Immature natural killer cell (primary cell): ENCODE measurements around the gene PSMD9. TPM values are rescaled to one million over a fixed set of nuclear protein-coding genes. Genes with fewer than 3 reads are reported as not detected.
"Not testable (repeated sequence)": the region's sequence is repeated elsewhere in the genome, so short reads cannot be mapped to it uniquely, and the experiment has no call there.

Experiments
- DNase-seq, 3 donors: peaks; one replicate each; pipeline ENCODE4 v3.0.0; 2022; ENCODE audit warnings: mixed read lengths in 1 of 3
- H3K27ac Mint-ChIP-seq, 6 donors: one replicate each; pipeline ENCODE4 v1.8.0; 2020; ENCODE audit warnings: mixed read lengths in 6 of 6, mild to moderate bottlenecking in 5 of 6, inconsistent platforms in 4 of 6, moderate library complexity in 3 of 6
- H3K27me3 Mint-ChIP-seq, 3 donors: one replicate each; pipeline ENCODE4 v1.8.0; 2020 to 2021; ENCODE audit warnings: low read depth in 3 of 3, mild to moderate bottlenecking in 3 of 3, mixed read lengths in 3 of 3, moderate library complexity in 3 of 3, inconsistent platforms in 1 of 3
- H3K36me3 Mint-ChIP-seq, 3 donors: one replicate each; pipeline ENCODE4 v1.8.0; 2020; ENCODE audit warnings: mixed read lengths in 3 of 3, inconsistent platforms in 2 of 3, mild to moderate bottlenecking in 2 of 3
- H3K4me1 Mint-ChIP-seq, 2 donors: one replicate each; pipeline ENCODE4 v1.8.0; 2020; ENCODE audit warnings: inconsistent platforms in 2 of 2, mild to moderate bottlenecking in 2 of 2, mixed read lengths in 2 of 2, moderate library complexity in 1 of 2
- H3K4me3 Mint-ChIP-seq, 5 donors: one replicate each; pipeline ENCODE4 v1.8.0; 2020; ENCODE audit warnings: mild to moderate bottlenecking in 5 of 5, mixed read lengths in 5 of 5, inconsistent platforms in 3 of 5, moderate library complexity in 3 of 5
- H3K9me3 Mint-ChIP-seq, 6 donors: one replicate each; pipeline ENCODE4 v1.8.0; 2020; ENCODE audit warnings: mild to moderate bottlenecking in 6 of 6, mixed read lengths in 6 of 6, inconsistent platforms in 4 of 6, moderate library complexity in 3 of 6
- polyA plus RNA-seq, 3 donors: library from polyadenylated mRNA; unstranded; fragments of 300-500 nt; fragmentation: Illumina TruSeq; gene quantifications; one replicate each; pipeline ENCODE4 v1.2.3, GENCODE V29; 2021

Gene PSMD9
- 100 to 1,000 TPM in 1 of 3 donors, 10 to 100 TPM in 2; 92.9 to 120 (median 98.2) TPM for polyA plus RNA-seq

DNA sequence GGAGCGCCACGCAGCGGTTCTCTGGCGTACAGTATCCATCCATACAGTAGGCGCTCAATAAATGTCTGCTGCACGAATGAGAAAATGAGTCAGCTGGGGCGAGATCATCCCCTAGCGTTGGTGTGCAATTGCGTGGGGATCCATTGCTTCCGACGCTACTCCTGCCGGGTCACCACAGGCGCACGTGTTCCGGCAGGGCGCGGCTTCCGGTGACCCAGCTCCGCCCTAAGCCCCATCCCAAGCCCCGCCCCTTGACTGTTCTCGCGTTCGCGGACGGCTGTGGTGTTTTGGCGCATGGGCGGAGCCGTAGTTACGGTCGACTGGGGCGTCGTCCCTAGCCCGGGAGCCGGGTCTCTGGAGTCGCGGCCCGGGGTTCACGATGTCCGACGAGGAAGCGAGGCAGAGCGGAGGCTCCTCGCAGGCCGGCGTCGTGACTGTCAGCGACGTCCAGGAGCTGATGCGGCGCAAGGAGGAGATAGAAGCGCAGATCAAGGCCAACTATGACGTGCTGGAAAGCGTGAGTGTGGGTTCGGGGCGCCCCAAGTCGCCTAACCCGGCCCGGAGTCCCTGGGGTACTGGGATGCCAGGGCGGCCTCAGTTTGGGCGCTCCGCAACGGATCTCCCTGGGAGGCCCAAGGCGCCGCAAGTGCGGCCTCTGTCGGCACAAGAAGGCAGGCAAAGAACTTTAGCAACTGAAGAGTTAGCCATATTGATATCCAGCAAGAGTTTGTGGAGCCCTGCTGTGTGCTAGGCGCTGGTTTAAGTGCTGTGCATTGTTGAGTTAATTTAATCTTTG is at the start of gene PSMD9:
TSS of gene PSMD9 (plus strand) at position 313 of the 796 bp plus-strand sequence. CDS start at position 380, 67 bp downstream.
- no peaks in the 10 kb centered on the region for H3K9me3 Mint-ChIP-seq
- peak within 1 kb of the TSS; percentile 91 to 99 (median 98) for H3K27ac Mint-ChIP-seq
- H3K36me3 Mint-ChIP-seq, result no peaks in the 10 kb centered on the region
- peaks cover 0 to 18% (median 2%) of the 10 kb centered on the region in 3 donors for H3K27me3 Mint-ChIP-seq
- H3K4me1 Mint-ChIP-seq, result peaks cover 32 to 47% of the 10 kb centered on the region in 2 donors
- peak within 1 kb of the TSS; percentile 98 to 100 (median 98) for H3K4me3 Mint-ChIP-seq
- peak; percentile 97 for DNase-seq

- Mint-ChIP-seq H3K27ac (peak overlapping the region; percentile 64 to 95 (median 76)), H3K4me3 (peak overlapping the region; percentile 91 to 99 (median 98)), H3K27me3 (peaks cover 0 to 9% (median 0%) of the 10 kb centered on the region in 3 donors), H3K4me1 (peaks cover 14 to 15% of the 10 kb centered on the region in 2 donors), H3K36me3 (no peaks in the 10 kb centered on the region), H3K9me3 (no peaks in the 10 kb centered on the region)
- peak; percentile 99 for DNase-seq
These were observed 49.2 kb upstream of the PSMD9 start for GRCh38 chr12:121839106-121839992.

GRCh38 chr12:121839993-121840761 is 48.4 kb upstream of the PSMD9 start:
- DNase-seq, result no peak

DNA sequence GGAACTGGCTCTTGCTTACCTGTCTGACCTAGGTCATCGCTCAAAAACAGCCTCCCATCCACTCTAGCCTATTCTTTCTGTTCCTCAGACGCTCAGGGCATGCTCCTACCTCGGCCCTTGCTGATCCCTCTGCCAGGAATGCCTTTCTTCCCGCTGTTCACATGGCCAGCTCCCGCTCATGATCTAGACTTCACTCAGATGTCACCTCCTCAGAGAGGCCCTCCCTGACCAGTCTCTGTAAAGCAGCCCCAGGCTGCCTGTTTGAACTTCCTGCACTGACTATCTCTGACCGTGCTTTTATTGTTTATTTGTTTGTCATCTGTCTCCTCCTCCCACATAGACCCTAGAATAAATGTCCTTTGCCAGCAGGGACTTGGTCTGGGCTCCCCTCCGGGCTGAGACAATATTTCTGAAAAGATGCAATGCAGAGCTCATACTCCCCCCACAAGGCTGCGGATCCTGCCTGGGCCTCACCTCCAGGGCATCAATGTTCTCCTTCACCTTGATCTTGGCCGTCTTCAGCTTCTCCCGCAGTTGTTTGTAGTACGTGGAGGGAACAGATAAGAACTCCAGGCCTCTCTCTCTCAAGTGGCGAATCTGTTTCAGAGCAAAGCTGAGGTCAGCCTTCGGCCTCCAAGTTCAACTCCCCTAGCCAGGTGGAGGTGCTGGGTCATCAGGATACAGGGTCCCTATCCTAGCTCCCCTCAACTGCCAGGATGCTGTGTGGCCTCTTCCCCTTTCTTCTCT is 45.2 kb upstream of the PSMD9 start:
- Mint-ChIP-seq H3K9me3 (no peaks in the 10 kb centered on the region), H3K27me3 (peaks cover 0 to 9% (median 0%) of the 10 kb centered on the region in 3 donors), H3K4me1 (peaks cover 14 to 15% of the 10 kb centered on the region in 2 donors), H3K36me3 (no peaks in the 10 kb centered on the region), H3K27ac (peak overlapping the region in 1 of 6 donors; percentile 29), H3K4me3 (no peak overlapping the region)
- DNase-seq, result no peak

More at GRCh38 chr12:121839993-121840761, 48.4 kb upstream of the PSMD9 start:
- Mint-ChIP-seq H3K27me3 (peaks cover 0 to 9% (median 0%) of the 10 kb centered on the region in 3 donors), H3K36me3 (no peaks in the 10 kb centered on the region), H3K9me3 (no peaks in the 10 kb centered on the region), H3K4me3 (peak overlapping the region; percentile 91 to 99 (median 98)), H3K27ac (peak overlapping the region; percentile 64 to 95 (median 76)), H3K4me1 (peaks cover 14 to 15% of the 10 kb centered on the region in 2 donors)

DNA sequence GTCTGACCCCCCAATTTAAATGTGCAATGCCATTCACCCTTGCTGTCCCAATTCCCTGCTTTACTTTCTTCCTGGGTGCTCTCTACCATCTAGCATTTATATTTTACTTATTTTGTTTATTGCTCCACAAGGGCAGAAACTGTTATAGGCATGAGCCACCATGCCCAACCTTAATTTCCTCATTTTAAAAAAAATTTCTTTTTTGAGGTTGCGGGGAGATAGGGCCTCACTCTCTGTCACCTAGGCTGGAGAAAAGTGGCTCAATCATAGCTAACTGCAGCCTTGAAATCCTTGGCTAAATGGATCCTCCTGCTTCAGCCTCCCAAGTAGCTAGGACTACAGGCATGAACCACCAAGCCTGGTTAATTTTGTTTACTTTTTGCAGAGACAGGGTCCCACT is 42.9 kb upstream of the PSMD9 start:
- no peak for DNase-seq
- Mint-ChIP-seq H3K4me3 (no peak overlapping the region), H3K27me3 (peaks cover 0 to 3% (median 0%) of the 10 kb centered on the region in 3 donors), H3K9me3 (no peaks in the 10 kb centered on the region), H3K4me1 (no peaks in the 10 kb centered on the region), H3K36me3 (no peaks in the 10 kb centered on the region), H3K27ac (no peak overlapping the region)

- Mint-ChIP-seq H3K27me3 (peaks cover 0 to 3% (median 0%) of the 10 kb centered on the region in 3 donors), H3K4me3 (no peak overlapping the region), H3K27ac (no peak overlapping the region), H3K36me3 (no peaks in the 10 kb centered on the region), H3K9me3 (no peaks in the 10 kb centered on the region), H3K4me1 (no peaks in the 10 kb centered on the region)
- DNase-seq, result no peak
These were observed 39.4 kb upstream of the PSMD9 start for GRCh38 chr12:121849211-121849610.

DNA sequence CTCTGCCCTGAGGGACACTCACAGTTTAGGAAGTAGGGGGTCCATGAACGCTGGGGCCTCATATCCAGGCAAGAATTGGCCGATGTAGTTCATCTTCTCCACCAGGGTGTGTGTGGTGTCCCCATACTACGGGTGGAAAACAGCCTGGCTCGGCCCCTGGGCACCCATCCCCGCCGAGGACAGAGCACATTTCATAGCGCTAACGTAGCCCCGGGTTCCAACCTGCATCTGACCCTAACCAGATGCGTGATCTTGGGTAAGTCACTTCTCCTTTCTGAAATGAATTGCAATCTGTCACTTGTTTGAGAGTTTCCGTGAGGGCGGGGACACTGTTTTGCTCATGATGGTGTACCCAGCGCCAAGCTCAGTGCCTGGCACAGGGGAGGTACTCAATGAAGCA is 38.9 kb upstream of the PSMD9 start:
- Mint-ChIP-seq H3K4me3 (no peak overlapping the region), H3K27me3 (peaks cover 0 to 3% (median 0%) of the 10 kb centered on the region in 3 donors), H3K36me3 (no peaks in the 10 kb centered on the region), H3K9me3 (no peaks in the 10 kb centered on the region), H3K27ac (no peak overlapping the region), H3K4me1 (no peaks in the 10 kb centered on the region)
- no peak for DNase-seq

DNA sequence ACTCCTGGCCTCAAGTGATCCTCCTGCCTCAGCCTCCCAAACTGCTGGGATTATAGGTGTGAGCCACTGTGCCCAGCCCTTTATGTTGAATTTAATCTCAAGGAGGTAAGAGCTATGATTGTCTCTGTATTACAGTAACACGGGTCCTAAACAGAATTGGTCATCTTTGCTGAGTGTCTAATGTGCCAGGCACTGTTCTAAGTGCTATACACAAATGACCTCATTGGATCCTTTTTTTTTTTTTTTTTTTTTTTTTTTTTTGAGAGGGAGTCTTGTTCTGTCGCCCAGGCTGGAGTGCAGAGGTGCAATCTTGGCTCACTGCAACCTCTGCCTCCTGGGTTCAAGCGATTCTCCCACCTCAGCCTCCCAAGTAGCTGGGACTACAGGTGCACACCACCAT is 36.2 kb upstream of the PSMD9 start:
- not testable (repeated sequence) for H3K27ac Mint-ChIP-seq, H3K4me1 Mint-ChIP-seq, H3K9me3 Mint-ChIP-seq, H3K36me3 Mint-ChIP-seq, H3K4me3 Mint-ChIP-seq, DNase-seq, H3K27me3 Mint-ChIP-seq

DNA sequence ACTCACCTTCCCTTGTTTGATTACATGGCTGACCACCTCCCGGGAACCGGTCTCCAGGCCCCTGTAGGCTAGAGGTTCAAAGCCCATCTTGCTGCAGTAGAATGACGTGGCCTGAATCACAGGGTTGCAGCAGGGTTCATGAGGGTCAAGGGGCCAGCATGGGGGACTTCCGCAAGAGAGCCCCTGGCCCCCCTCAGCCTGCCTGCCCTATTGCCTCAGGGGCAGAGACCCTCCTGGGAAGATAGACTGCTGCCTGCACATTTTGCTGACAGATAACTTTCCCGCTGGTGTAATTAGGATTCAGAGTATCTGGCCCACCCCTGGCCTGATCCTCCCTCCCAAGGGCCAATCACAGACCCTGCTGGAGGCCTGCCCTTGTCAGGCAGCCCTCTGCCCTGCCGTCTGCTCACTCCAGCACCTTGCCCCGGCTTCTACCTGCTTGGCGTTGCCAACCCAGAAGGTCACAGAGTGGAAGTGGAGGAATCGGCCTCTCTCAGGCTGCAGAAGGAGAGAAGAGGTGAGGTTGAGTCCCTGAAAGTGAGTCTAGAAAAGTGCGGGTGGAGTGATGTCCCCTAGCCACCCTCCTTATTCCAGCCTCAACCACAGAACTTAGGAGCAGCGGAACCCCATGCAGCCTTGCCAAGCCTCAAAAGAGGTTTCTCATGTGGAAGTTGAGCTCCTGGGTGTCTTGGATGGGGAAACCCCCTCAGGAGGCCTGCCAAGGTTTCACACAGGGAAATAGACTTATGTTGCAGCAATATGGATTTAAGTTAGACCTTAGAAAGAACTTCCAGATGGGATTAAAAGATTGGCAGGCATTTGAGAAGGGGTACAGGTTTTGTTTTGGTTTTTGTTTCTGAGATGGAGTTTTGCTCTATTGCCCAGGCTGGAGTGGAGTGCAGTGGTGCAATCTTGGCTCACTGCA is 31.0 kb upstream of the PSMD9 start:
- DNase-seq, result no peak
- H3K36me3 Mint-ChIP-seq, result no peaks in the 10 kb centered on the region
- no peak overlapping the region for H3K27ac Mint-ChIP-seq
- no peak overlapping the region for H3K4me3 Mint-ChIP-seq
- no peaks in the 10 kb centered on the region for H3K4me1 Mint-ChIP-seq
- H3K27me3 Mint-ChIP-seq, result peaks cover 0 to 5% (median 0%) of the 10 kb centered on the region in 3 donors
- no peaks in the 10 kb centered on the region for H3K9me3 Mint-ChIP-seq

GRCh38 chr12:121858318-121858661 is 30.3 kb upstream of the PSMD9 start:
- peaks cover 0 to 2% (median 0%) of the 10 kb centered on the region in 3 donors for H3K27me3 Mint-ChIP-seq

GRCh38 chr12:121858662-121859572 is 29.7 kb upstream of the PSMD9 start, which contains the start of gene HPD:
Gene HPD (minus strand): TSS chr12:121858859. CDS start chr12:121858823, 36 bp downstream.
- H3K36me3 Mint-ChIP-seq, result no peaks in the 10 kb centered on the region
- no peak for DNase-seq
- no peaks in the 10 kb centered on the region for H3K9me3 Mint-ChIP-seq
- H3K27me3 Mint-ChIP-seq, result peaks cover 0 to 2% (median 0%) of the 10 kb centered on the region in 3 donors
- H3K4me1 Mint-ChIP-seq, result no peaks in the 10 kb centered on the region
- H3K27ac Mint-ChIP-seq, result no peak within 1 kb of the TSS
- no peak within 1 kb of the TSS for H3K4me3 Mint-ChIP-seq

More at GRCh38 chr12:121858318-121858661, 30.3 kb upstream of the PSMD9 start:
- H3K4me1 Mint-ChIP-seq, result no peaks in the 10 kb centered on the region
- no peaks in the 10 kb centered on the region for H3K36me3 Mint-ChIP-seq
- DNase-seq, result no peak
- no peaks in the 10 kb centered on the region for H3K9me3 Mint-ChIP-seq
- no peak overlapping the region for H3K4me3 Mint-ChIP-seq
- no peak overlapping the region for H3K27ac Mint-ChIP-seq
